ENCODE data around the gene U2AF2.

U2AF2 gene

DNA sequence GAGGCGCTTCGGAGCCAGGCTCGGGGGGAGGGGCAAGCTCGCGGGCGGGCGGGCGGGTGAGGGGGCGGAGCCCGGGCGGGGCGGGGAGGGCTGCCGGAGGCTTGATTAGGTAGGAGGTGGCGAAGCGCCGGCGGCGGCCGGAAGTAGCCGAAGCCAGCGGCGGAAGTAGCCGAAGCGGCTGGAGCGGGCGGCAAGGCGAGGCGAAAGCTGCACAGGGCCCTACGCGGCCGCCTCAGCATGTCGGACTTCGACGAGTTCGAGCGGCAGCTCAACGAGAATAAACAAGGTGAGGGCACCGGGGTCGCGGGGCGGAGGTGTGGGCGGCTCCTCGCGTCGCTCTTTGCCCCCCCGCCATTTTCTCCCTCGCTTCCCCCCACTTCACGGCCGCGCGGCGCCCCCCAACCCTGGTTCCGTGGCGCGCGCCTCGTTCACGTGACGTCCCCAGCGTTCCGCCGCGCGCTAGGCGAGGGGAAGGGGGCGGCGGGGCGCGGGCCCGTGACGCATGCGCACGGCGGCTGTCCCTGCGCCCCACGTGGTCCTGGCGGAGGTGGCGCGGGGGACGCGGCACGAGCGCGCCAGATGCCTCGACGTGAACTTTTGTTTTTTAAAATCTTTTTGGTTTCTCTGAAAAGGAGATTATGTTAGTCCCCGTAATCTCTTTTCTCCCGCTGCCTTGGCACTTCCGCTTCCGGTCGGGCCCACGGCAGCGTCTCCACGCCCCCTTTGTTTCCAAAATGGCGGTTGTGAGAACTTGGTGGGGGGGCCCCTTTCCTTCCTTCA is at the start of gene U2AF2:
TSS of gene U2AF2 (plus strand) at position 168 of the 780 bp plus-strand sequence. CDS start at position 238, 70 bp downstream.
- peak; percentile 64 for DNase-seq

DNA sequence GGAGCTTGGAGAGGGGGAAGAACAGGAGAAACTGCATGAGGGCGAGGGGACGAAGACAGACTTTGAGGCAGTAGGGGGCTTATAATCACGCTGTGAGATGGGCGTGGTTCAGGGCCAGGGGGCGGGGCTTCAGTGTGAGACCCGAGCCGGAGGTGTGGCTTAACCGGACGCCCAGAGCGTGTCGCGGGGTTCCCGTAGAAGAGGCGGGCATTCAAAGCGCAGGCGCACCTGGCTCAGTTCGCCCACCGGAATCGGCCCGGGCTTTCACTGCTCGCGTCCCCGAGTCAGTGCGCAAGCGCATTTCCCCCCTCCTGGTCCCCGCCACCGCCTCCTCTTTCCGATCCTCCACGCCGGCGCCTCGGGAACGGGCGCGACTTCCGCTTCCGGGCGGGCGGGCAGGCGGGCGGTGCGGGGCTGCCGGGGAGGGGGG is 49.6 kb upstream of the U2AF2 start:
- DNase-seq = peak; percentile 97

DNA sequence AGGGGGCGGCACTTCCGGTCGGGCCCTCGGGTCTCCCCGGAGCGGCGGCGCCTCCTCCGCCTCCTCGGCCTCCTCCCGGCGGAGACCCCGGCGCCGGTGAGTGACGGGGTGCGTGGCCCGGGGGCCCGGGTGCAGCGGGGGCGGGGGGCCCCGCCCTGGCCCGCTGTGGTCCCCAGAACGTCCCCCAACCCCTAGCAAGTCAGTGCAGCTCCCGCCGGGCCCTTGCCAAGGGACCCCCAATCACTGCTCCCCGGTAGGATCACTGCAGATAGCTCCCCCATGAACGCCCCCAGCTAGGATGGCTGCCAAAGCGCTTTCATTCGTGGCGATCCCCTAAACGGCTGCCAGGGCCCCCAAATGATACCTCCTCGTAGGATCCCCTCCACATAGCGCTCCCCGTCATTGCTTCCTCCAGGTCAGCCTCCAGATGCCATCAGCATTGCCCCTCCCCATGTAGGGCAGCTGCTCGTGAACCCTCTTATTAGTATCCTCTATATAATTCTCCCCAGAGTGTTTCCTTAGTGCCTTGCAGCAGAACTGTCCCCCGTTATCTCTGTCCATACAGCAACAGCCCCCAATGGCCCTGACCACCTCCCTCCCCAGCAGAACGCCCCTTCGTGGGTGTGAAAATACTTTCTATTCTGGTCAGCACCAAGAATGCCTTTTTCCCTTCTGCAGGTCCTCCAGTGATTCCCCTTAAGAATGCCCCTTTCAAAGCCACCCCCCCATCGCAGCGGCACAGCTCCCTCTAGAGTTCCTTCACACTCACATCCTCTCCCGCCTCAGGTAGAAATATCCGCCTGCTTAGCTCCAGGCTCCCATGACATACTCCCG is 49.0 kb upstream of the U2AF2 start, which contains the start of gene ZNF865:
TSS of gene ZNF865 (plus strand) at position 11 of the 834 bp plus-strand sequence. CDS start 7,972 bp downstream, outside the sequence.
- peak; percentile 70 for DNase-seq

GRCh38 chr19:55606471-55606787 is 48.4 kb upstream of the U2AF2 start:
- no peak for DNase-seq

DNA sequence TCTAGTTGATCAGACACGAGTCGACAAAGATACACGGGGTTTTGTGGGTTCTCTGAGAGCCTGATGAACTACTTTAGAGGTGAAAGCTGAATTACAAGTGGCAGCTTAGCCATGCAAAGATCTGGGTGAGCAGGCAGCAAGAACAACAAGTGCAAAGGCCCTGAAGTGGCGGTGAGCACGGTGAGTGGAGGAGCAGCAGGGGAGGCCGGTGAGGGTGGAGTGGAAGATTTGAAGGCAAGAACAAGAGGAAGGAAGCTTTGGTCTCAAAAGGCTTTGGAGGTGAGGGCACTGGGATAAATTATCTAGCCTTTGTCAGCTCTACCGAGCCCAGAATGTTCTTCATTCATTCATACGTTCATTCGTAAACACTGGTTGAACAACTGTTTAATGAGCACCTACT is 48.0 kb upstream of the U2AF2 start:
- no peak for DNase-seq

- no peak for DNase-seq
Observed at GRCh38 chr19:55609326-55609725, 45.5 kb upstream of the U2AF2 start.

GRCh38 chr19:55611300-55611982 is 43.4 kb upstream of the U2AF2 start:
- DNase-seq = no peak

DNA sequence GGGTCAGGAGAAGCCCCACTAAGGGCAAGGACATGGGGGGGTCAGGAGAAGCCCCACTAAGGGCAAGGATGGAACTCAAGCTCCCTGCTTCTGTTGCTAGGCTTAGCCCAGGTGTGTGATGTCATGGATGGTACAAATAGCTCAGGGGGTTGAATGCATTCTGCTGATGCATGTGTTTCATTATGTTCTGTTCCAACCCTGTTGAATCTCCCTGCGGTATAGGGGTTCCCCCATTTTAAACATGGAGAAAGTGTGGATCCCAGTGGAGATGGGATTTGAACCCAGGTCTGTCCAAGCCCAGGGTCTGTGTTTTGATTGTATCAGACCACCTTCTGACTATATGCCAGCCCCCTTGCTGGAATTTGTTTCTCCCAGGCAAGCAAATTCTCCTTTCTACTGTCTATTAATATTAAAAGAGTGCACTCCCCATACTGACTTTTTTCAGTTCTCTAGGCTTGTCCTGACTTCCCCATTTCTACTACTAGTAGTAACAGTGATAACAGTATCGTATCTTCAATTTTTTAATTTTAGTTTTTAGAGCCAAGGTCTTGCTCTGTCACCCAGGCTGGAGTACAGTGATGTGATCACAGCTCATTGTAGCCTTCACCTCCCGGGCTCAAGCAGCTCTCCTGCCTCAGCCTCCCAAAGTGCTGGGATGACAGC is 42.7 kb upstream of the U2AF2 start:
- DNase-seq = no peak

DNA sequence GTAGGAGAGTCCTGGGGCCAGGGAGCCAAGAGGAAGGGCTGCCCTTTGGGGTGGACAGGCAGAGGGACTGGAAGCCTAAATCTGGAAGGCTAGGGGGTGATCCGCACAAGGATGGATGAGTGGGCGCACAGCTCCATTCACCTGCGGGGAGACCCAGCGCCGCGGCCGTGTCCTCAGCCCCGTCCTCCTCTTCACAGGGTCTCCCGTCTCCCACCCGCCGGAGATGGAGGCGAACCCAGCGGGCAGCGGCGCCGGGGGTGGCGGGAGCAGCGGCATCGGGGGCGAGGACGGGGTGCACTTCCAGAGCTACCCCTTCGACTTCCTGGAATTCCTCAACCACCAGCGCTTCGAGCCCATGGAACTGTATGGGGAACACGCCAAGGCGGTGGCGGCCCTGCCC is 41.4 kb upstream of the U2AF2 start:
- no peak for DNase-seq

DNA sequence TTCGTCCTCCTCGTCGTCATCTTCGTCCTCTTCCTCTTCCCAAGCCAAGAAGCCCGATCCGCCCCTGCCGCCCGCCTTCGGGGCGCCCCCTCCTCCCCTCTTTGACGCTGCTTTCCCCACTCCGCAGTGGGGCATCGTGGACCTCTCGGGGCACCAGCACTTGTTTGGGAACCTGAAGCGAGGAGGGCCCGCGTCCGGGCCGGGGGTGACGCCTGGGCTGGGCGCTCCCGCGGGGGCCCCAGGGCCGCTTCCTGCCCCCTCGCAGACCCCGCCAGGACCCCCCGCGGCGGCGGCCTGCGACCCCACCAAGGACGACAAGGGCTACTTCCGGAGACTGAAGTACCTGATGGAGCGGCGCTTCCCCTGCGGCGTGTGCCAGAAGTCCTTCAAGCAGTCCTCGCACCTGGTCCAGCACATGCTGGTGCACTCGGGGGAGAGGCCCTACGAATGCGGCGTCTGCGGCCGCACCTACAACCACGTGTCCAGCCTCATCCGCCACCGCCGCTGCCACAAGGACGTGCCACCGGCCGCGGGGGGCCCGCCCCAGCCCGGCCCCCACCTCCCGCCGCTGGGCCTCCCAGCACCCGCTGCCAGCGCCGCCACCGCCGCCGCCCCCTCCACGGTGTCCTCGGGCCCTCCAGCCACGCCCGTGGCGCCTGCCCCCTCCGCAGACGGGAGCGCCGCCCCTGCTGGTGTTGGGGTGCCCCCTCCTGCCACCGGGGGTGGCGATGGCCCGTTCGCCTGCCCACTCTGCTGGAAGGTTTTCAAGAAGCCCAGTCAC is 40.7 kb upstream of the U2AF2 start:
- DNase-seq = no peak

GRCh38 chr19:55614711-55615542 is 39.9 kb upstream of the U2AF2 start:
- no peak for DNase-seq

- no peak for DNase-seq
Observed at GRCh38 chr19:55615543-55616394, 39.1 kb upstream of the U2AF2 start.

GRCh38 chr19:55616395-55616875 is 38.4 kb upstream of the U2AF2 start:
- DNase-seq = no peak

- no peak for DNase-seq
Observed at GRCh38 chr19:55617426-55617825, 37.4 kb upstream of the U2AF2 start.

- no peak for DNase-seq
Observed at GRCh38 chr19:55618426-55618825, 36.4 kb upstream of the U2AF2 start.

DNA sequence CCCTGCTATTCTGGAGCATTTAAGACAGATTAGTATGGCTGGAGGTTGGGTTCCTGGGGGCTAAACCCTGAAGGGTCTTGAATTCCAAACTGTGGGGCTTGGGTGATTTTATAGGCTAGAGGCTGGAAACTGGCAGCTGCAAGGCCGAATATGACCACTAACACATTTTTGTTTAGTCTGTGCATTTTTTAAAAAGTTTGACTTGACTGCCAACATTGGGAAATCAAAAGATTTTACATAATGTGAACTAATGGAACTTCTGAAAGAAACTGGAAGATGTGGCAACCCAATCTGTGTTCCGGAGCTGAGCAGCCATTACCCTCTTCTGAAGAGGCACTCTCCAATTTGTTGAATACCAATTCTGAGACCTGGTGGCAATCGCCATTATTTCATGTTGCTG is 35.5 kb upstream of the U2AF2 start:
- no peak for DNase-seq

DNA sequence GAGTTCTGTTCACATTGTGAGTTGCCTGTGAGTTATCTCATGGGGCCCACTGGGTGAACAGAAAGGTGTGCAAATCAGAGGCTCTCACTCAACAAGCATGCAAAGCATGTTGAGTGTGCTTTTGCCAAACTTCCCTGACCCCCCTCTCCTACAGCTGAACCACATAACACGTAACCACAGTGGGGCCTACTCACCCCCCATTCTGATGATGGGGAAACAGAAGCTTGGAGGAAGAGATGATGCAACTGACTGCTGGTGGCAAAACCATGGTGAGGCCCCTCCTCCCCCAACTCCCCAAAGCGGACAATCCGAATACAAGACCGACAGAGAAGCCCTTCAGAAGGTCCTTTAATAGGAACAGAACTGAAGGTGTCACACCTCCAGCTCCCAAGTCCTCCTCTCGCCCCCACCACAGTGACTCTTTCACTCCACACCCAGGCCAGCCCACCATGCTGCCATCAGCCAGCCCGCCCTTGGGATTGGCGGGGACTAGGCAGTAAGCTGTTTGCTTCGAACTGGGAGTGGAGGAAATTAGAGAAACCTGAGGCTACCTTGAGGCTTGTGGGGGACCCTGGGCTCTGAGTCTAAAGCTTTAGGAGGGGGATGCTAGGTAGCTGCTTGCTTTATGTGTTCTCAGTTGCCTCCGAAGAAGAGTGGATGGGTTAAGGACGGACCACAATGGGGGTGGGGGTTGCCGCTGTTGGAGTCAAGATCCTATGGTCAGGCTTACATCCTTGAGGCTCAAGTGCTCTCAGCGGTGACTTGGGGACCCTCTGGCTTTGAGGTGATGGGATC is 34.2 kb upstream of the U2AF2 start:
- no peak for DNase-seq

DNA sequence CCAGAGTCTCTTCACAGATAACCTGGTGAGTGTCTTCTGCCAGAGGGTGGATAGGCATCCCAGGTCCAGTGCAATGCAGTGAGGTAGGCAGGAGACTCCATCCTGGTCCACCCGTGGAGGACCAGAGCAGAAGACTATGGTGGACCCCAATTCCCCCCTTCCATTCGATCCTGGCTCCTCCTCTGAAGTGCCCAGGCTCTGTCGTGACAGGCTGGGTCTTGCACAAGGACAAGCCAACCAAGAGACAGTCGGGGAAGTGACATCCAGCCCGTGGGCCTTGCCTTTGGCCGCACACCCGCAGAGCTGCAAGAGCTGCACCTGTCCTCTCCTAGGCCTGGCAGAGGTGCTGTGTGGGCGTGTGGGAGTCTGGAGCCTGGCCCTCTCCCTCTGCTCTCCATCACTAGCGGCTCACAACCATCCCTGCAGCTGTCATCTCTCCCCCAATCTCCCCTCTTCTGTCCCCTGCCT is 33.6 kb upstream of the U2AF2 start:
- no peak for DNase-seq

DNA sequence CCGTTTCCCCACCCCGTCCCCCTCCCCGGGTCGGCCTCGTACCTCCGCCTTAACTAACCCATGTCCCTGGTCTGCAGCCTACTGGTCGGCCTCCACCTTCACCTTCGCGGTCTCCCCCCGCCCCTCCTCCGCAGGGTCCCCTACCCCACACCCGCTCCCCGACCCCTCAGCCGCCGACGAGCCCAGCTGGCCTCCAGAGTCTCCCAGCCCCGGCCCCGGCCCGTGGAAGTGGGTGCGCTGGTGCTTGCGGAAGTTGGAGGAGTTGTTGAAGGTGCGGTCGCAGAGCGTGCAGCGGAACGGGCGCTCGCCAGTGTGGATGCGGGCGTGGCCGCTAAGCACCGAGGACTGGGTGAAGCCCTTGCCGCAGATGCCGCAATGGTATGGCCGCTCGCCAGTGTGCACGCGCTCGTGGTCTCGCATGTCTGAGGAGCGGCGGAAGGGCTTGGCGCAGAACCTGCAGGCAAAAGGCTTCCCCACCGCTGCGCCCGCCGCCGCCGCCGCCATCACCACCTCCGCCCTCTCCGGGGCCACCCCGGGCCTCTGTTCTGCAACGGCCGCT is 33.1 kb upstream of the U2AF2 start:
- DNase-seq = no peak

Measured in NCI-H1694 treated with DMSO at 0.1 percent for 48 hours (cell line).